NAMALWA (cell line): ENCODE results near the gene LAMA3.
A peak's percentile ranks its signal among the peaks of the same experiment; 100 is the strongest.

Experiments
- DNase-seq: peaks from one replicate; pipeline ENCODE4 v3.0.0-alpha.2; 2015; ENCODE audit warnings: low spot score

Gene LAMA3

GRCh38 chr18:23852236-23853045 lies 163.2 kb downstream of the LAMA3 start:
- peak; percentile 18 for DNase-seq

GRCh38 chr18:23853448-23854195 lies 164.4 kb downstream of the LAMA3 start:
- DNase-seq = no peak

GRCh38 chr18:23855721-23856120 lies 166.5 kb downstream of the LAMA3 start:
- DNase-seq = no peak

GRCh38 chr18:23856466-23857163 lies 167.4 kb downstream of the LAMA3 start:
- no peak for DNase-seq

- DNase-seq = no peak
These were observed 167.9 kb downstream of the LAMA3 start for GRCh38 chr18:23857164-23857552.

GRCh38 chr18:23857756-23858155 lies 168.5 kb downstream of the LAMA3 start:
- DNase-seq = no peak

- no peak for DNase-seq
These were observed 170.4 kb downstream of the LAMA3 start for GRCh38 chr18:23859466-23860336.

GRCh38 chr18:23861326-23861725 lies 172.1 kb downstream of the LAMA3 start:
- no peak for DNase-seq

- DNase-seq = no peak
These were observed 172.7 kb downstream of the LAMA3 start for GRCh38 chr18:23861805-23862470.

GRCh38 chr18:23864624-23865023 lies 175.4 kb downstream of the LAMA3 start:
- peak; percentile 48 for DNase-seq

- no peak for DNase-seq
These were observed 177.8 kb downstream of the LAMA3 start for GRCh38 chr18:23867006-23867405.

GRCh38 chr18:23868136-23868785 lies 179.0 kb downstream of the LAMA3 start:
- DNase-seq = no peak

GRCh38 chr18:23870676-23871380 lies 181.6 kb downstream of the LAMA3 start:
- DNase-seq = no peak

- peak; percentile 42 for DNase-seq
These were observed 182.2 kb downstream of the LAMA3 start for GRCh38 chr18:23871410-23871809.

- DNase-seq = no peak
These were observed 183.7 kb downstream of the LAMA3 start for GRCh38 chr18:23872701-23873550.

- DNase-seq = no peak
These were observed 187.0 kb downstream of the LAMA3 start for GRCh38 chr18:23875966-23876895.

GRCh38 chr18:23876921-23877320 lies 187.7 kb downstream of the LAMA3 start:
- DNase-seq = no peak

GRCh38 chr18:23877371-23877770 lies 188.1 kb downstream of the LAMA3 start:
- no peak for DNase-seq
